Measurements from ENCODE around the gene BCL7B.
"Not testable (repeated sequence)": the region's sequence is repeated elsewhere in the genome, so short reads cannot be mapped to it uniquely, and the experiment has no call there.

DNA sequence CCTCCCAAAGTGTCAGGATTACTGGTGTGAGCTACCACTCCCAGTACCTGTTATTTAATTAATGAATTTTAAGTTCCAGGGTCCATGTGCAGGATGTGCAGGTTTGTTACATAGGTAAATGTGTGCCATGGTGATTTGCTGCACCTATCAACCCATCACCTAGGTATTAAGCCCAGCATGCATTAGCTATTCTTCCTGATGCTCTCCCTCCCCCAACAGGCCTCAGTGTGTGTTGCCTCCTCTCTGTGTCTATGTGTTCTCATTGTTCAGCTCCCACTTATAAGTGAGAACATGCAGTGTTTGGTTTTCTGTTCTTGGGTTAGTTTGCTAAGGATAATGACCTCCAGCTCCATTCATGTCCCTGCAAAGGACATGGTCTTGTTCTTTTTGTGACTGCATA is 8.9 kb upstream of the BCL7B start:
- TF ChIP-seq, protein P1, sequence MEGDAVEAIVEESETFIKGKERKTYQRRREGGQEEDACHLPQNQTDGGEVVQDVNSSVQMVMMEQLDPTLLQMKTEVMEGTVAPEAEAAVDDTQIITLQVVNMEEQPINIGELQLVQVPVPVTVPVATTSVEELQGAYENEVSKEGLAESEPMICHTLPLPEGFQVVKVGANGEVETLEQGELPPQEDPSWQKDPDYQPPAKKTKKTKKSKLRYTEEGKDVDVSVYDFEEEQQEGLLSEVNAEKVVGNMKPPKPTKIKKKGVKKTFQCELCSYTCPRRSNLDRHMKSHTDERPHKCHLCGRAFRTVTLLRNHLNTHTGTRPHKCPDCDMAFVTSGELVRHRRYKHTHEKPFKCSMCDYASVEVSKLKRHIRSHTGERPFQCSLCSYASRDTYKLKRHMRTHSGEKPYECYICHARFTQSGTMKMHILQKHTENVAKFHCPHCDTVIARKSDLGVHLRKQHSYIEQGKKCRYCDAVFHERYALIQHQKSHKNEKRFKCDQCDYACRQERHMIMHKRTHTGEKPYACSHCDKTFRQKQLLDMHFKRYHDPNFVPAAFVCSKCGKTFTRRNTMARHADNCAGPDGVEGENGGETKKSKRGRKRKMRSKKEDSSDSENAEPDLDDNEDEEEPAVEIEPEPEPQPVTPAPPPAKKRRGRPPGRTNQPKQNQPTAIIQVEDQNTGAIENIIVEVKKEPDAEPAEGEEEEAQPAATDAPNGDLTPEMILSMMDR (conservative IDR thresholded peaks at IDR 0.05; ENCODE audit: low read depth, low read length), result not testable (repeated sequence)
- not testable (repeated sequence) for TF ChIP-seq RCOR1 (IDR thresholded peaks at IDR 0.05; ENCODE audit: insufficient replicate concordance, low read length); POLR2A (IDR thresholded peaks at IDR 0.05; ENCODE audit: low read depth, low read length)
